Fibroblast of mammary gland (primary cell): ENCODE measurements around the gene INPP5J.
"Not testable (repeated sequence)": the region's sequence is repeated elsewhere in the genome, so short reads cannot be mapped to it uniquely, and the experiment has no call there.

Experiments
- DNase-seq: peaks from one replicate; pipeline ENCODE4 v3.0.0-alpha.2; 2010; ENCODE audit warnings: low read depth
- H3K4me3 ChIP-seq: 2 replicates; pipeline ENCODE4 v1.5.1; 2011; ENCODE audit warnings: low read depth, mild to moderate bottlenecking, low read length, moderate library complexity; ENCODE audit not compliant: control insufficient read depth
- CTCF ChIP-seq: conservative IDR thresholded peaks from 2 replicates; pipeline ENCODE4 v1.5.1; 2011; ENCODE audit warnings: low read depth, low read length, inconsistent platforms; ENCODE audit not compliant: control insufficient read depth, insufficient read depth

The INPP5J gene

DNA sequence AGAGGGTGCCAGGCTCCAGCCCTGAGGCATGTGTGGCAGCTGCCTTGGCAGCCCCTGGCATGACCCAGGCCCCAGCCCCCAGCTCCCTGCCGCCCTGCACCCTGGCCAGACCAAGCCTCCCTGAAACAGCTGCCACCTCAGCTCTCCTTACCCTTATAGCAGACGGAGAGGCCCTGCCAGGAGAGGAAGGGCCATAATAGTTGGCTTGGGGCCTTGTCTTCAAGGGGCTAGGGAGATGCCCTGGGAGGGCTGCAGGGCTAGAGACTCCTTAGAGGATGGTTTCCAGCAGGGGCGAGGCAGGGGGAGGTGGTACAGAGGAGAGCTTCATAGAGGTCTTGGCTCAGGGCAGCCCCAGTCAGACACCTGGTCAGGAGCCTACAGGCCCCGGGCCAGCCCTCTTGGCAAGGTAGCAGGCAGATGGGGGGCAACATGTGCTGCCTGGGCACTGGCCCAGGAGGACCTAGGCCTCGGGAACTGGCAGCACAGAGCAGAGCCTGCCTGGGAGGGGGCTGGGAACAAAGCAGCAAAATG, 28.7 kb upstream of the INPP5J start:
- no peak for DNase-seq
- TF ChIP-seq CTCF, result no peak
- no peak overlapping the region for H3K4me3 ChIP-seq

GRCh38 chr22:31094741-31095140, 28.0 kb upstream of the INPP5J start:
- no peak for TF ChIP-seq CTCF
- H3K4me3 ChIP-seq, result no peak overlapping the region
- no peak for DNase-seq

GRCh38 chr22:31095637-31096249, 27.0 kb upstream of the INPP5J start:
- TF ChIP-seq CTCF, result no peak

DNA sequence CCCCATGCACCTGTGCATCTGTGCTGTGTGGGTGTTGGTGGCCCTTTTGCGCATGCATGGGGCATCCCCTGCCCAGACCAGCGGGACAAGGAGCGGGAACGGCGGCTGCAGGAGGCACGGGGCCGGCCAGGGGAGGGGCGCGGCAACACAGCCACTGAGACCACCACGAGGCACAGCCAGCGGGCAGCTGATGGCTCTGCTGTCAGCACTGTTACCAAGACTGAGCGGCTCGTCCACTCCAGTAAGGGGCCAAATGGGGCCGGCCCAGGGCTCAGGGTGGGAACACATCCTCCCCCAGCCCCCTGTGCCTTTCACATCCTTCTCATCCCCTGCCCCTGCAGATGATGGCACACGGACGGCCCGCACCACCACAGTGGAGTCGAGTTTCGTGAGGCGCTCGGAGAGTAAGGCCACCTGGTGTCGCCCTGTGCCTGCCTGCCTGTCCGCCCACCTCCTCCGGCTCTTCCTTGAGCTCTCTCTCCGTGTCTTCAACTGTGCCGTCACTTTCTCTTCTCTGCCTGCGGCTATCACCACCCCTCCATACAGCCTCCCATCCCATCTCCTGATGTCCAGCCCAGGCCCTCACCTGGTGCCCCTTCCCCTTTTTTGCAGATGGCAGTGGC, 26.0 kb upstream of the INPP5J start:
- no peak for TF ChIP-seq CTCF
- H3K4me3 ChIP-seq, result no peak overlapping the region
- DNase-seq, result no peak

More at GRCh38 chr22:31095637-31096249, 27.0 kb upstream of the INPP5J start:
- no peak for DNase-seq
- H3K4me3 ChIP-seq, result no peak overlapping the region

- not testable (repeated sequence) for DNase-seq, H3K4me3 ChIP-seq
These were observed 25.2 kb upstream of the INPP5J start for GRCh38 chr22:31097539-31097938.

DNA sequence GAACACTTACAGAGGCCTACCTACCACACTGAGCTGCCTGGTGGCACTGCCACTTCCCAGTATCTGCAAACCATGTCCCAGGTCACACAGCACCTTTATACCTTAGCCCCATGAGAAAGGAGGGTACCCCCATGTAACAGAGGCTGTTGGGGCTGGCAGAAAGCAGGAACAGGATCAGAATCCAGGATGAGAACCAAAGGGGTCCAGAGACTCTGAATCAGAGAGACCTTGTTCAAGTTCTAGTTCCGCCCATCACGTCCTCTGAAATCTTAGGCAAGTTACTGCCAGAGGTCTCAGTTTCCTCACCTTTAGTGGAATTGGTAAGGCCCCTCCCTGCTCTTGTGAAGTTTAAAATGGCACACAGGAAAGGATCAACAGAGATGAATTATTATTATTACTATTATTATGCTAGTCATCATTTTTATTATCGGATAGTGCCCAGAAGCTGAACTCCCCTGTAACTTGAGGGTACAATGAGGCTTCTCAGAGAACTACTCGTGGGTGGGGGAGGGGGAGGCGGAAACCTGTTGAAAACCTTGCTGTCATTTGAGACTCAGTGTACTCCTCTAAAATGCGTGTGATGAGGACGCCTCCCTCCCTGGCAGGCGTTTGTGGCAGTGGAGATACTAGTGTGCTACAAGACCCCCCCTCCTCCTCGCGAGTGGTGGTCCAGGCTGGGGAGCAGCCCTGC, 24.7 kb upstream of the INPP5J start:
- DNase-seq, result no peak
- no peak for TF ChIP-seq CTCF
- no peak overlapping the region for H3K4me3 ChIP-seq

GRCh38 chr22:31098632-31099110, 24.1 kb upstream of the INPP5J start:
- TF ChIP-seq CTCF, result no peak
- no peak overlapping the region for H3K4me3 ChIP-seq
- peak; percentile 41 for DNase-seq
